Motor neuron (in vitro differentiated cells): Measurements from ENCODE around the gene ABHD8. TPM values are rescaled to one million over a fixed set of nuclear protein-coding genes. Genes with fewer than 3 reads are reported as not detected.
A peak's percentile ranks its signal among the peaks of the same experiment; 100 is the strongest.

Experiments
- ATAC-seq, 8 experiments: fragments of 200-7000 bp; cut with Tn5 transposase; replicated peaks in 6 of 8; 2 replicates each; pipeline ENCODE4 v1.8.0; 2021; ENCODE audit warnings: mild to moderate bottlenecking in 8 of 8, moderate library complexity in 8 of 8
- H3K27ac ChIP-seq, 2 donors: fragments of 250-450 bp; sonication (Bioruptor Pico); 2 replicates each; pipeline ENCODE4 v1.9.0; 2021; ENCODE audit warnings: antibody characterized with exemption in 2 of 2, mild to moderate bottlenecking in 2 of 2, moderate library complexity in 1 of 2
- H3K4me1 ChIP-seq, 2 donors: fragments of 250-450 bp; sonication (Bioruptor Pico); replicated peaks in 1 of 2; 2 replicates each; pipeline ENCODE4 v1.6.1; 2021; ENCODE audit warnings: antibody characterized with exemption in 2 of 2, mild to moderate bottlenecking in 2 of 2, moderate library complexity in 1 of 2
- H3K4me3 ChIP-seq, 5 donors: fragments of 250-450 bp; sonication (Bioruptor Pico); 2 replicates each; pipeline ENCODE4 v1.9.0; 2021; ENCODE audit warnings: antibody characterized with exemption in 5 of 5, mild to moderate bottlenecking in 5 of 5, moderate library complexity in 4 of 5
- WGBS, 10 experiments: fragments of 450-650 bp; shearing (Covaris generic); methylation state at CpG; one replicate each; pipeline ENCODE4 v1.0.0; 2022; 5-methylcytosine and 5-hydroxymethylcytosine counted together
- in situ Hi-C, 9 experiments: fragments of 400-800 bp; cut with MboI; loops; one replicate each; pipeline ENCODE4 v1.15.0; 2021; ENCODE audit warnings: low sequenced_read_pairs in 9 of 9, low pct_unique_long_range_greater_than_20kb in 2 of 9; ENCODE audit not compliant: unreplicated experiment in 9 of 9
- total RNA-seq, 8 experiments: library from RNA; unstranded; fragments of 300-600 nt; gene quantifications; 2 replicates each; pipeline versions ENCODE4 v1.2.3 to v1.2.4, GENCODE V29; 2022

ABHD8 gene
- total RNA-seq, 8 experiments from 2014 or later, result 6.2 to 16.2 (median 8.2) TPM

- Histone ChIP-seq H3K4me1 (peaks cover 0 to under 1% of the 10 kb centered on the region in 2 donors), H3K27ac (no peak overlapping the region), H3K4me3 (no peak overlapping the region)
- ATAC-seq, result peak in 2 of 8 experiments; percentile 6 to 19
- in situ Hi-C loops, result no loop called here
- WGBS, 10 experiments, result 20 to 100% (median 89%) methylated on average over 1 to 7 of the region's 10 CpGs; no CpG with 5 or more reads in 4 of the 10 experiments
Observed at GRCh38 chr19:17322854-17323253, 19.6 kb upstream of the ABHD8 start.

GRCh38 chr19:17321655-17322489 is 18.6 kb upstream of the ABHD8 start:
- 86 to 100% (median 90%) methylated on average over 1 to 2 of the region's 19 CpGs; no CpG with 5 or more reads in 7 of the 10 experiments for WGBS, 10 experiments
- ATAC-seq, result peak in 4 of 8 experiments; percentile 8 to 13 (median 10)
- Histone ChIP-seq H3K4me3 (no peak overlapping the region), H3K27ac (no peak overlapping the region), H3K4me1 (no peaks in the 10 kb centered on the region)
- in situ Hi-C loops, result no loop called here

GRCh38 chr19:17320435-17320834 is 17.2 kb upstream of the ABHD8 start:
- peak in 2 of 8 experiments; percentile 1 to 5 for ATAC-seq
- Histone ChIP-seq H3K4me1 (no peaks in the 10 kb centered on the region), H3K27ac (no peak overlapping the region), H3K4me3 (no peak overlapping the region)
- WGBS, 10 experiments, result no CpG with 5 or more reads among the region's 11 CpGs
- in situ Hi-C loops, result no loop called here

- in situ Hi-C loops, result no loop called here
- Histone ChIP-seq H3K4me1 (no peaks in the 10 kb centered on the region), H3K4me3 (no peak overlapping the region), H3K27ac (no peak overlapping the region)
- no peak for ATAC-seq
- 85 to 96% methylated on average over 5 of the region's 40 CpGs; no CpG with 5 or more reads in 8 of the 10 experiments for WGBS, 10 experiments
Observed at GRCh38 chr19:17319473-17320238, 16.4 kb upstream of the ABHD8 start.

- no peak overlapping the region for H3K27ac ChIP-seq
- in situ Hi-C loops, result no loop called here
- H3K4me1 ChIP-seq, result no peaks in the 10 kb centered on the region
- WGBS, 10 experiments, result 70 to 83% methylated on average over 2 to 3 of the region's 6 CpGs; no CpG with 5 or more reads in 8 of the 10 experiments
- no peak for ATAC-seq
- H3K4me3 ChIP-seq, result no peak overlapping the region
Observed at GRCh38 chr19:17318966-17319365, 15.7 kb upstream of the ABHD8 start.

DNA sequence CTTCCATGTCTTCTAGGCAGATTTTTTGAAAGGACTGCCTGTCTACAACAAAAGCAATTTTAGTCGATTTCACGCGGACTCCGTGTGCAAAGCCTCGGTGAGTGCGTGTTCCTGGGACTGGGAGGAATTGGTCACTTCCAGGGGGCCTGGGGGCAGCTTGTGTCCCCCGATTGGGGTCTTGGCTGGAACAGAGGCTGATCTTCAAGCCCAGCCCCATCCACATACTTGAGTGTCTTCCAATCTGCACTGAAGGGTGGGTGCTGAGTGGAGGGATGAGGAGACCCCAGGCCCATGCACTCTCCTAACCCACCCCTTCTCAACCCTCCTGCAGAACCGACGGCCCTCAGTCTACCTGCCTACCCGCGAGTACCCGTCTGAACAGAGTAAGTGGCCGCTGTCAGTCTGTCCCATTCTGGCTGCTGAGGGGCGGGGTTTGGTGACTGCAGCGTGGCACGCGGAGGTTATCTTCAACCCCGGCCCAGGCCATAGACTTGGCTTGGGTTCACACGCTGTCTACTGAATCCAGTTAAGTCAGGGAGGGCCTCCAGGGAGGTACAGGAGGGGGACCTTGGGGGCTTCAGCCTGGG is 10.9 kb upstream of the ABHD8 start:
- no peak overlapping the region for H3K27ac ChIP-seq
- H3K4me1 ChIP-seq, result peaks cover 5 to 8% of the 10 kb centered on the region in 2 donors
- in situ Hi-C loops, result no loop called here
- 95 to 100% (median 97%) methylated on average over 2 to 6 of the region's 19 CpGs; no CpG with 5 or more reads in 7 of the 10 experiments for WGBS, 10 experiments
- no peak overlapping the region for H3K4me3 ChIP-seq
- ATAC-seq, result no peak

DNA sequence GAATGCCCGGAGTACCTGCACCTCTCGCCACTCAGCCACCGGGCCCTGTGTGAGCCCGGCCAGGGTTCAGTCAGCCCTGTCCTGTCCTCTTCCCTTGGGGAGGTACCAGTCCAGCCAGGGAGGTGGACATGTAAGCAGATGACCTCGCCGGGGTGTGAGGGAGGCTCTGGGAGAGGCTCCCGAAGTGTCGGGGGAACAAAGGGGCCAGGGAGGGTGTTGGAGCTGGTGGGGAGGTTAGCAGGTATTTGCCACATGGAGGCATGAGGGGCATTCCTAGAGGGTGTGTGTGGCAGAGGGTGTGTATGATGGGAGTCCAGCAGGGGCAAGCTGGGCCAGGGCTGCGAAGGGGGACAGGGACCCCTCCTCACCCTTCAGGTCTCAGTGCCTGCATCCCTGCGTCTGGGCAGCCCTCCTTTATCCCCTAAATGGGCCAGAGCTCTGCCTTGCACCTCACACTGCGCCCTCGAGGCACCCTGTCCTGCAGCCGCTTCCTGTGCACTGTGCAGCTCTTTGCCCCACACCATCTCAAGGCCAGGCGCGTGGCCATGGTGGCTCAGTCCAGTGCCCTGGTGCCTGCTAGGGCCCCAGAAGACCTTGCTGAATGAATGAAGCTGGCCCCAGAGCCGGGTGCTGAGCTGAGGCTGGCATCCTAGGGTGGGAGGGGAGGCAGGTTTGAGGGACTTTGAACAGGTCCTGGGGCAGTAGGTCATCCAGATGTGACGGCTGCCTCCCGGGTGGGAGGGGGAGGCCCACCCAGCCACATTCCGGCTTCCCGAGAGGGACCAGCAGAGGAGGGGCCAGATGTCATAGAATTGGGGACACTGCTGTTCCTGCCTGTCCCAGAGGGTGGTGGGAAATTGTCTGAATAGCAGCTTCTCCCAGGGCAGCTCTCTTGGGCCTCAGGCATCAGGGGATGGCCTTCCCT is 9.2 kb upstream of the ABHD8 start:
- H3K4me1 ChIP-seq, result peaks cover 5 to 8% of the 10 kb centered on the region in 2 donors
- WGBS, 10 experiments, result 40 to 100% (median 84%) methylated on average over 1 to 8 of the region's 20 CpGs; no CpG with 5 or more reads in 6 of the 10 experiments
- in situ Hi-C loops, result no loop called here
- no peak overlapping the region for H3K4me3 ChIP-seq
- no peak overlapping the region for H3K27ac ChIP-seq
- ATAC-seq, result peak in 2 of 8 experiments; percentile 4 to 6

DNA sequence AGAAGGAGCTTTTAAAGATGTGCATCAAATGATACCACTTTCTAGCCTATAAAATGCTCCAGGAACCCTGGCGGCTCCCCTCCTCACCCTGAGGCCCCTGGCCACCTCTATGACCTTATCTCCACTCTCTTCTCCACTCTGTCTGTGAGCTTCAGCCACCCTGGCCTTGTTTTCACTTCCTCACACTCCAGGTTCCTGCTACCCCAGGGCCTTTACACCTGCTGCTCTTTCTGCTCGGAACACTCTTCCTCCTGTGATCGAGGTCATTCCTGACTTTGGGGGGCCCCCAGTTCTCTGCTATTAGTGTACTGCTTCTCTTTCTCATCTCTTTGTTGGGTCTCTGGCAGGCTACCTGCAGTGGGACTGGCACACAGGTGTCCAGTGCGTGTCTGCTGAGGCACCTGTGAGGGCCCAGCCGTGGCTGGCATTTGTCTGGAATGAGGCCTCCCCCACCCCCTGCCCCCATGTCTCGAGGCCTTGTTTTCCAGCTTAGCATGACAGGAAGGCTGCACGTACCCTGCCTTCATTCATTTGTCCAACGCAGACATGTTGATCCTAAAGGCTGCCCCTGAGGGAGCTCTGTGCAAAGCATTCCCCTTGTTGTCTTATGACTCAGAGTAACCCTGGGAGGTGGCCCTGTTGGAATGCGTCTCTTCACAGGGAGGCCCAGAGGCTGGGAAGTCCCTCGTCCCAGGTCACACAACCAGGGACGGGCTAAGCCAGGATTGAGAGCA is 8.4 kb upstream of the ABHD8 start:
- 50 to 100% (median 89%) methylated on average over 1 to 8 of the region's 11 CpGs; no CpG with 5 or more reads in 4 of the 10 experiments for WGBS, 10 experiments
- in situ Hi-C loops, result no loop called here
- ATAC-seq, result peak in 2 of 8 experiments; percentile 39 to 40
- Histone ChIP-seq H3K4me1 (peaks cover 5 to 8% of the 10 kb centered on the region in 2 donors), H3K27ac (no peak overlapping the region), H3K4me3 (no peak overlapping the region)

DNA sequence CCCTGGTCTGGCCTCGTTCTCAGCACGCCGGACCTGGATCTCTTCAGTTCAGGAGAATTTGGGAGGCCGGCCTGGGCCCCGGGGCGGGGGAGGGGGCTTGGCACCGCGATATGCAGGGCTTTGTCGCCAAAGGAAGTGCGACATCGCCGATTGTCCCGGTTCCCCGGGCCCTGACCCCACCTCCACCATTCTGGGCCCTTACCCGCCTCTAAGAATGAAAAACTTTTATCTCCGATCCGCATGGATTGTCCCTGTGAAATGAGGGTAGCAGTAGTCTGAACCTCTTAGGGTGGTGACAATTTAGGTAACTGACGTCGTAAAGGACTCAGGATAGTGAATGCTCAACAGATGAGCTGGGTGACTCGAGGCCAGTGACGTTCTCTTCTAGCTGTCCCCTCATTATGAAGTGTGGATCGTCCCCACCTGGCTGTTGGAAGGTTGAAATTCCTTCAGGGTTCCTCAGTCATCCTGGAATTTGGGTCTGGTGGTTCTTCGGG is 6.8 kb upstream of the ABHD8 start:
- H3K4me1 ChIP-seq, result peaks cover 5 to 8% of the 10 kb centered on the region in 2 donors
- ATAC-seq, result peak in 1 of 8 experiments; percentile 1
- WGBS, 10 experiments, result 0 to 19% (median 0%) methylated on average over 2 to 6 of the region's 23 CpGs; no CpG with 5 or more reads in 3 of the 10 experiments
- H3K4me3 ChIP-seq, result peak overlapping the region; percentile 65 to 92 (median 85)
- peak overlapping the region; percentile 64 to 82 for H3K27ac ChIP-seq
- in situ Hi-C loops, result no loop called here

DNA sequence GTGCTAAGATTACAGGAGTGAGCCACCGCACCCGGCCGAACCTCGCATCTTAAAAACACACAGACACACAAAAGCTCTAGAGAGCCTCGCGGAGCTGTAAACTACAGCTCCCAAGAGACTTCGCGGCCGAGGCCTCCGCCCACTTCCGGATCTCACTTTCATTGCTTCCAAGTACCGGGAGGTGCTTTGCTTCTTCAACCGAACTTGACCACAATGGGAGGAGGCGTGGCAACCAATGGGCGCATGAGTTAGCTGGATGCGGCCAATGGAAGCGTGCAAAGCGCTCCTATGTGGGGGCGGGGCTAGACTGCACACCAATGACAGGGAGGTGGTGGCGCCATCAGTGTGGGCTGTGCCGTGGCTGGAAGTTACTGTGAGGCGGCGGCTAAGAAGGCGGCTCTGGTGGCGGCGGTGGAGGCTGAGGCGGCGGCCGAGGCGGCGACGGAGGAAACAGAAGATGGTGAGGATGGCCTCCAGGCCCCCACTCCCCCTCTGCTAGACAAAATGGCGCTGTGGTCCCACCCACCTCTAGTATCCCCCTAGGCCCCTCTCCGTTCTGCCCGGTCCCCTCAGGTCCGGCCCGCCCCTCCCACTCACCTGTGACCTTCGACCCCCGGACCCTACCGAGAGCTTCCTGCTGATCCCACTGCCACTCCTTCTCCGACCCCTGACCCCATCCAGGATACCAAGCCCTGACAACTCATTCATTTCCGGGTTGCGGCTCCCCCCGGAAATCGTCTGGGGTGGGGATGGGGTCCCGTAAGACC is 6.2 kb upstream of the ABHD8 start, which contains the start of gene DDA1:
Gene DDA1 (plus strand): TSS at position 366 of the 767 bp plus-strand sequence. CDS start 92 bp downstream, at position 458.
- Histone ChIP-seq H3K4me1 (peaks cover 5 to 8% of the 10 kb centered on the region in 2 donors), H3K27ac (peak within 1 kb of the TSS; percentile 64 to 82), H3K4me3 (peak within 1 kb of the TSS; percentile 65 to 92 (median 85))
- 0 to 10% (median 0%) methylated on average over 5 to 10 of the region's 46 CpGs; no CpG with 5 or more reads in 6 of the 10 experiments for WGBS, 10 experiments
- in situ Hi-C loops, result no loop called here
- peak; percentile 73 to 85 (median 81) for ATAC-seq

- H3K4me1 ChIP-seq, result peaks cover 8 to 11% of the 10 kb centered on the region in 2 donors
- in situ Hi-C loops, result no loop called here
- WGBS, 10 experiments, result 67 to 95% (median 86%) methylated on average over 1 to 8 of the region's 8 CpGs; no CpG with 5 or more reads in 2 of the 10 experiments
- no peak overlapping the region for H3K4me3 ChIP-seq
- ATAC-seq, result no peak
- H3K27ac ChIP-seq, result no peak overlapping the region
Observed at GRCh38 chr19:17307876-17308377, 4.7 kb upstream of the ABHD8 start.
